BLaER1 treated with 17β-estradiol and CSF1 and Interleukin-3, amounts not matched to agents 10 nM and 100 nM (cell line): ENCODE results near the gene FDX1.

Experiments used
- H3K27ac ChIP-seq, 11 experiments: shearing (Covaris generic); formaldehyde crosslinking; 2 replicates each; pipeline ENCODE4 v1.8.1; 2022
- H3K27me3 ChIP-seq, 11 experiments: shearing (Covaris generic); formaldehyde crosslinking; 2 replicates each; pipeline ENCODE4 v1.8.1; 2022
- H3K36me3 ChIP-seq, 11 experiments: shearing (Covaris generic); formaldehyde crosslinking; 2 replicates each; pipeline ENCODE4 v1.8.1; 2022
- H3K4me1 ChIP-seq, 10 experiments: shearing (Covaris generic); formaldehyde crosslinking; 2 replicates each; pipeline ENCODE4 v1.8.1; 2022
- H3K4me2 ChIP-seq, 11 experiments: shearing (Covaris generic); formaldehyde crosslinking; 2 replicates each; pipeline ENCODE4 v1.8.1; 2022
- H3K4me3 ChIP-seq, 10 experiments: shearing (Covaris generic); formaldehyde crosslinking; 2 replicates each; pipeline ENCODE4 v1.8.1; 2022
- H3K9ac ChIP-seq, 11 experiments: shearing (Covaris generic); formaldehyde crosslinking; 2 replicates each; pipeline ENCODE4 v1.8.1; 2022
- H3K9me3 ChIP-seq, 11 experiments: shearing (Covaris generic); formaldehyde crosslinking; replicated peaks in 1 of 11; 2 replicates each; pipeline ENCODE4 v1.8.1; 2022
- H4K20me1 ChIP-seq, 11 experiments: shearing (Covaris generic); formaldehyde crosslinking; 2 replicates each; pipeline ENCODE4 v1.8.1; 2022
- Cebpa-rat ChIP-seq, 11 experiments: shearing (Covaris generic); IDR thresholded peaks; 2 replicates each; pipeline ENCODE4 v1.8.1; 2022

Gene FDX1

DNA sequence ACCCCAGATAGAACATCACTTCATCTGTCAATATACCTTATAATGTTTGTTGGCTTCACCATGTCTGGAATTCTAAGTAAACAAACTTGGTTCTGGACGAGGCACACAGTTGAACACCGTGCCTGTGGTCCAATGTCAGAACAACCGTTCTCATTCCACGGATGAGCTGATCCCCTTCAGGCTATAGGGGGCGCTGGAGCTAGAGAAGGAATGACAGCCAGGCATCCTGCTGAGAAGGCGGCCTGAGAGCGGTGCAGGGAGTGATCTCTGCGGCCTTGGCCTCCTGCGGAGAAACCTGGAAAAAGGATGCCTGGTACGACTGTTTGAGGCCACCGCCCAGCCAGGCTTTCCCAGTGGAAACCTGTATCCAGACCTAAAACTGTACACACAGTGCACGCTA lies 48.7 kb downstream of the FDX1 start:
- H3K4me3 ChIP-seq: peak overlapping the region in 1 of 10 experiments; percentile 33; a peak in 2 of 20 replicates
- peak overlapping the region in 10 of 11 experiments; percentile 4 to 91 (median 66); a peak in 18 of 22 replicates for H3K4me2 ChIP-seq
- no peak for TF ChIP-seq Cebpa-rat (IDR thresholded peaks at IDR 0.05)

DNA sequence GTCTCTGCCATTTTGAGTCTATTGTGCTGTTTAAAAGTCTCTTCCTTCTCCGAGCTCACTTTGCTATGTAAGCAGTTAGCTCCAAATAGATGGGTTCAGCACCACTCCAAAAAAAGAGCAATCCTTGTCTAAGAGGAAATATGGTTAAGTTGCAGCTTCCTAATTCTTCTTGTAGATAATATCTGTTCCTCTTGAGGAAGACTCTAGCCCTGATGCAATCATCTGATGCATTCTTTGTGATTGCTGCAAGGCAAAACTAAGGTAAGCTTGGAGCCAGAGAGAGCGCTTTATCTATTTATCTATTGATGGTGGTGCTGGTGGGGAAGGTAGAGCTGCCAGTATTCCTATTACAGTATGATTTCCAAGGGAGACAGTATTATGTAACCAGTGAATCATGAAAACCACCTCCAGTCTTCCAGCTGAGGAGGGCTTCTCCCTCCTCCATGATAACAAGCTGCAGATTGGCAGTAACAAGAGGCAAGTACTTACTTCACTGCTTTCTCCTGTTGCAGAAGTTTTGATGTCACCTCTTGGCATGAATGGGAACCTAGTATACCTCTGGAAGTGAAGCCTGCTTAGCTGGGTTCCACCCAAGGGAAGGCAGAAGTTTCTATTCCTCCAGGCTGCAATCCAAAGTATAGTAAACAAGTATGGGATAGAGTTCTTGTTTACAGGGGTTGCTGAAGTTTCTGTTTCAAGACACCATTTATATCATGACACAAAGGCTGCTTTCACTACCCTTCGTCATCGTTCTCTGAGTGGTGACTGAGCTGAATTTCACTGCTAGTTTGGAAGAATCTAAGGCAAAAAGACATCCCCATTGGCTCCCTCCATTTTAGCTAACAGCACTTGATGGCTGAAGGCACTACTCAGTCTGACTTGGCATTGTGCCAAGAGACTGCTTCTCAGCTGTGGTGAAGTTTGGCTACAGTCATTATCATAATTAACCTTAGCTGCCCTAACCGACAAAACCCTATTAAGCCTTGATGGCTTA lies 49.7 kb downstream of the FDX1 start:
- peak overlapping the region in 10 of 11 experiments; percentile 4 to 91 (median 66); a peak in 18 of 22 replicates for H3K4me2 ChIP-seq
- H4K20me1 ChIP-seq: no peaks in the 10 kb centered on the region
- peaks cover 0 to 72% (median 26%) of the 10 kb centered on the region in 10 experiments; a peak in 17 of 20 replicates for H3K4me1 ChIP-seq
- H3K27ac ChIP-seq: peak overlapping the region in 7 of 11 experiments; percentile 27 to 79 (median 61); a peak in 13 of 22 replicates
- H3K9ac ChIP-seq: peak overlapping the region in 4 of 11 experiments; percentile 9 to 60 (median 46); a peak in 7 of 22 replicates
- H3K36me3 ChIP-seq: no peaks in the 10 kb centered on the region
- H3K9me3 ChIP-seq: peaks cover 0 to 10% (median 3%) of the 10 kb centered on the region in 11 experiments; a peak in 2 of 22 replicates
- peak in 3 of 11 experiments; percentile 30 to 65 (median 59); a peak in 4 of 22 replicates for TF ChIP-seq Cebpa-rat (IDR thresholded peaks at IDR 0.05)
- peak overlapping the region in 3 of 10 experiments; percentile 7 to 33 (median 14); a peak in 5 of 20 replicates for H3K4me3 ChIP-seq
- H3K27me3 ChIP-seq: no peaks in the 10 kb centered on the region

More for the DNA sequence above, 48.7 kb downstream of the FDX1 start:
- H3K27me3 ChIP-seq: no peaks in the 10 kb centered on the region
- H3K9me3 ChIP-seq: peaks cover 0 to 10% (median 3%) of the 10 kb centered on the region in 11 experiments; a peak in 1 of 22 replicates
- H4K20me1 ChIP-seq: no peaks in the 10 kb centered on the region
- H3K4me1 ChIP-seq: peaks cover 0 to 79% (median 26%) of the 10 kb centered on the region in 10 experiments; a peak in 17 of 20 replicates
- H3K36me3 ChIP-seq: no peaks in the 10 kb centered on the region
- H3K9ac ChIP-seq: peak overlapping the region in 2 of 11 experiments; percentile 59 to 60; a peak in 6 of 22 replicates
- peak overlapping the region in 7 of 11 experiments; percentile 27 to 79 (median 61); a peak in 13 of 22 replicates for H3K27ac ChIP-seq

DNA sequence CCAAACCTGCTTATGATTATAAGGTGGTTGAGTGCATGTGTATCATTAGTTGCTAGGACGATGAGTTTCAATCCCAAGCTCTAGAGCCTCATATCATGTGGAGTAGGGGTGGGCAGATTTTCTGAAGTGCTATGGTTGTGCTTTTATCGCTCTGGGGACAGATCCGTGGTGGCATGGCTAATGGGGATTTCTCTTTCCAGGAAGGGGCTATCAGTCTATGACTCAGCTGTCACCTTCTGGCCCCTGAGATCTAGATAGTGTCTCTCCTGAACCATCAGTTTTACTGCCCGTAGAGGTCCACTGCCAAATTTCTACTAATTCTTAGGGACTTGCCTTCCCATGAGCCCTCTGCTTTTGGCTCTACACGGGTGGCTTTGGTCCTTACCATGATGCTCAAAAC lies 51.8 kb downstream of the FDX1 start:
- no peak for TF ChIP-seq Cebpa-rat (IDR thresholded peaks at IDR 0.05)
- Histone ChIP-seq H3K4me1 (peaks cover 0 to 86% (median 31%) of the 10 kb centered on the region in 10 experiments; a peak in 17 of 20 replicates), H4K20me1 (no peaks in the 10 kb centered on the region), H3K9ac (no peak overlapping the region), H3K27me3 (no peaks in the 10 kb centered on the region), H3K4me3 (no peak overlapping the region), H3K36me3 (no peaks in the 10 kb centered on the region), H3K27ac (peak overlapping the region in 3 of 11 experiments; percentile 18 to 69 (median 21); a peak in 1 of 22 replicates), H3K9me3 (peaks cover 0 to 16% (median 6%) of the 10 kb centered on the region in 11 experiments; a peak in 3 of 22 replicates), H3K4me2 (peak overlapping the region in 4 of 11 experiments; percentile 50 to 91 (median 81); a peak in 9 of 22 replicates)

DNA sequence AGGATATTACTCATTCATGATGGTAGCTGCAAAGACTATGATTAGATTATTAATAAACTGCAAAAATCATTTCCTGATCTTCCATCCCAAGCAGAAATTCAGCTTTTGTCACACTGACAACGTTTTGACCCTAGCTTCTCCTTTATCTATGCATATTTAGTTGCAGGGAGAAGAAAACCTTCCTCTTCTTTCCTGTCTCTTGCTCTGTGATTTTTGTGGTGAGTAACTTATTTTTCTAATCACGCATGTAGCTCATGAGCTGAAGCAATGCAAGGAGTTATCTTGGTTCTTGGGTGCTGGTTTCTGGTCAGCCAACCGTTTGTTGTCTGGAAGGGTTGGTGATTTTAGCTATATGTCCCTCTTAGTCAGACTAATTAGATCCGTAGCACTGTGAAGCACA lies 56.4 kb downstream of the FDX1 start:
- H3K9me3 ChIP-seq: peaks cover 0 to 14% (median 6%) of the 10 kb centered on the region in 11 experiments; a peak in 5 of 22 replicates
- peak overlapping the region in 6 of 11 experiments; percentile 10 to 85 (median 54); a peak in 9 of 22 replicates for H3K4me2 ChIP-seq
- TF ChIP-seq Cebpa-rat (IDR thresholded peaks at IDR 0.05): no peak
- H3K27ac ChIP-seq: peak overlapping the region in 1 of 11 experiments; percentile 20; a peak in 1 of 22 replicates
- H4K20me1 ChIP-seq: no peaks in the 10 kb centered on the region
- no peaks in the 10 kb centered on the region for H3K36me3 ChIP-seq
- H3K4me3 ChIP-seq: no peak overlapping the region
- H3K9ac ChIP-seq: no peak overlapping the region
- H3K4me1 ChIP-seq: peaks cover 0 to 75% (median 17%) of the 10 kb centered on the region in 10 experiments; a peak in 12 of 20 replicates
- H3K27me3 ChIP-seq: no peaks in the 10 kb centered on the region

DNA sequence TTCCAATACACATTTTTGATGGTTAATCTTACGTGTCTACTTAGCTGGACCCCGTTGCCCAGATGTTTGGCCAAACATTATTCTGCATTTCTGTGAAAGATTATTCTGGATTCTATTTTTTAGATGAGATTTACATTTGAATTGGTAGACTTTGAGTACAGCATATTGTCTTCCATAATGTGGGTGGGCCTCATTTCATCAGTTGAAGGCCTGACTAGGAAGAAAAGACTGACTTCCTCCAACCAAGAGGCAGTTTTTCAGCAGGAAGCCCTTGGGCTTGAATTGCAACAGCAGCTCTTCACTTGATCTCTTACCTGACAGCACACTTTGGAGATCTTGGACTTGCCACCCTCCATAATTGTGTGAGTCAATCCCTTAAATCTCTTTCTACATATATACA lies 58.7 kb downstream of the FDX1 start:
- H3K4me1 ChIP-seq: peaks cover 0 to 79% (median 15%) of the 10 kb centered on the region in 10 experiments; a peak in 12 of 20 replicates
- no peaks in the 10 kb centered on the region for H3K27me3 ChIP-seq
- no peaks in the 10 kb centered on the region for H4K20me1 ChIP-seq
- 0 out of 22 replicates have a peak overlapping the region, but pooled peaks of 1 of the 11 experiments have one; percentile 11 for H3K4me2 ChIP-seq
- no peak overlapping the region for H3K9ac ChIP-seq
- H3K9me3 ChIP-seq: peaks cover 7 to 30% (median 11%) of the 10 kb centered on the region in 11 experiments; a peak in 10 of 22 replicates
- no peak for TF ChIP-seq Cebpa-rat (IDR thresholded peaks at IDR 0.05)
- peaks cover 0 to 5% (median 0%) of the 10 kb centered on the region in 11 experiments; a peak in 1 of 22 replicates for H3K36me3 ChIP-seq
- H3K4me3 ChIP-seq: no peak overlapping the region
- H3K27ac ChIP-seq: no peak overlapping the region

DNA sequence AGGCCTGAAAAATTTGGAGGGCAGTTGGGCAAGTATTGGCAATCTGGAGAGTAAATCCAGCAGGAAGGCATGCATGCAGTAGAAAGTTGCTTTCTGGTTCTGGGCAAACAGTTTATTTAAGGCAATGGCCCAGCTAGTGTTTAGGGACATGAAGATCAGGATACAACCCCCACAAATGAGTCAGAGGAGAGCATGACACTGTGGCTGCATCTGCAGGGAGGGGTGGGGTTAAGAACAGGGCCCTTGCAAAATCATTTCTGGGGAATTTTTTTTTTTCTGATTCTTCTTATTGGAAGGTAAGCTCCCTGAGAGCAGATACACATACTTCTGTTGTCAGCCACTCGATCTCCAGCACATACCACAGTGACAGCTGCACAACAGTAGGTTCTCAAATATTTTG lies 61.1 kb downstream of the FDX1 start:
- H3K4me3 ChIP-seq: no peak overlapping the region; a peak in 1 of 20 replicates
- H3K4me1 ChIP-seq: peaks cover 0 to 78% (median 14%) of the 10 kb centered on the region in 10 experiments; a peak in 12 of 20 replicates
- H4K20me1 ChIP-seq: no peaks in the 10 kb centered on the region
- no peak for TF ChIP-seq Cebpa-rat (IDR thresholded peaks at IDR 0.05)
- peaks cover 7 to 47% (median 12%) of the 10 kb centered on the region in 11 experiments; a peak in 14 of 22 replicates for H3K9me3 ChIP-seq
- H3K36me3 ChIP-seq: peaks cover 0 to 5% (median 0%) of the 10 kb centered on the region in 11 experiments; a peak in 1 of 22 replicates
- no peaks in the 10 kb centered on the region for H3K27me3 ChIP-seq
- peak overlapping the region in 6 of 11 experiments; percentile 5 to 75 (median 63); a peak in 11 of 22 replicates for H3K27ac ChIP-seq
- peak overlapping the region in 8 of 11 experiments; percentile 10 to 82 (median 50); a peak in 14 of 22 replicates for H3K4me2 ChIP-seq
- peak overlapping the region in 2 of 11 experiments; percentile 53; a peak in 3 of 22 replicates for H3K9ac ChIP-seq

DNA sequence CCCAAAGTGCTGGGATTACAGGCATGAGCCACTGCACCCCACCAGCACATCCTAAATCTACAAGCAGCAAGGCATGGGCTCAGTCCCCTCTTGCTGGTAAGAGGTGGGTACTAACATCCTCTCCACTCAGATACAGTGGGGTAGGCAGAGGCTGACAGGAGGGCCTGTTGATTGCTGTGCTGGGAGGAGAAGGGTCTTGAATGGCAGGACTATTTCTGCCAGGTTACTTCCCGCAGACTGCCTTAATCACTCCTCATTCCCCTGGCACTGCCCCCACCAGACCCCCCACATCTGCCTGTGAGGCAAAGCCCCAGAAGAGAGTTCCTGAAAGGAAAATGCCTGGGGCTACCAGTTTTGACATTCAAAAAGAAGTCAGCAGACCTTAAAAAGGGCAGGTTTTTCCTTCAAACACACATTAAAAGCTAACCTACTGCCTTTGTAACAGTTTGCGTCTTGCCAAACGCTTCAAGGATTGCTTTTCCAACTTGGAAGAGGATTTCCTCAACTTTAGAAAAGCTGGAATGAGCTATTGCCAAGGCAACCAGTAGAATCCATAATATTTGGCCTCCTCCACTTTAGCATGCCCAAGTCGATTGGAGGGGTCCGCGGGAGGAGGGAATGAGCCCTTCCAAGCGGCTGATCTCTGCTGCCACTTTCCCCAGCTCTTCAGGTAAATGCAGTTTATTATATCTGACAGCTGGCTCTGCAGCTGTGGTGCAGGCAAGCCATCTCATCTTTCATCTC lies 62.0 kb downstream of the FDX1 start:
- H3K27me3 ChIP-seq: no peaks in the 10 kb centered on the region
- peaks cover 7 to 56% (median 15%) of the 10 kb centered on the region in 11 experiments; a peak in 14 of 22 replicates for H3K9me3 ChIP-seq
- peak overlapping the region in 1 of 11 experiments; percentile 9; a peak in 1 of 22 replicates for H3K9ac ChIP-seq
- H3K4me3 ChIP-seq: no peak overlapping the region
- TF ChIP-seq Cebpa-rat (IDR thresholded peaks at IDR 0.05): no peak
- peak overlapping the region in 5 of 11 experiments; percentile 30 to 75 (median 69); a peak in 8 of 22 replicates for H3K27ac ChIP-seq
- H3K36me3 ChIP-seq: peaks cover 0 to 5% (median 0%) of the 10 kb centered on the region in 11 experiments; a peak in 1 of 22 replicates
- no peaks in the 10 kb centered on the region for H4K20me1 ChIP-seq
- H3K4me2 ChIP-seq: peak overlapping the region in 5 of 11 experiments; percentile 47 to 82 (median 70); a peak in 8 of 22 replicates
- peaks cover 0 to 78% (median 15%) of the 10 kb centered on the region in 10 experiments; a peak in 15 of 20 replicates for H3K4me1 ChIP-seq
